Measurements from ENCODE around the gene ILDR2.

ILDR2 gene

GRCh38 chr1:166920561-166921475 is 54.5 kb downstream of the ILDR2 start:
- no peak for DNase-seq

GRCh38 chr1:166918956-166919316 is 56.4 kb downstream of the ILDR2 start:
- no peak for DNase-seq

GRCh38 chr1:166918088-166918955 is 57.0 kb downstream of the ILDR2 start:
- no peak for DNase-seq

- no peak for DNase-seq
Observed at GRCh38 chr1:166915941-166916340, 59.4 kb downstream of the ILDR2 start.

- no peak for DNase-seq
Observed at GRCh38 chr1:166915042-166915441, 60.3 kb downstream of the ILDR2 start.

GRCh38 chr1:166914111-166914510 is 61.2 kb downstream of the ILDR2 start:
- no peak for DNase-seq

- DNase-seq, result no peak
Observed at GRCh38 chr1:166911624-166912023, 63.7 kb downstream of the ILDR2 start.

- no peak for DNase-seq
Observed at GRCh38 chr1:166910396-166910994, 64.8 kb downstream of the ILDR2 start.

- DNase-seq, result no peak
Observed at GRCh38 chr1:166908942-166909341, 66.4 kb downstream of the ILDR2 start.

- DNase-seq, result no peak
Observed at GRCh38 chr1:166907763-166908162, 67.6 kb downstream of the ILDR2 start.

- no peak for DNase-seq
Observed at GRCh38 chr1:166907051-166907450, 68.3 kb downstream of the ILDR2 start.

- DNase-seq, result no peak
Observed at GRCh38 chr1:166906647-166907046, 68.7 kb downstream of the ILDR2 start.

GRCh38 chr1:166905900-166906299 is 69.4 kb downstream of the ILDR2 start:
- DNase-seq, result no peak

GRCh38 chr1:166905136-166905535 is 70.2 kb downstream of the ILDR2 start:
- no peak for DNase-seq

- DNase-seq, result no peak
Observed at GRCh38 chr1:166903232-166903631, 72.1 kb downstream of the ILDR2 start.

GRCh38 chr1:166902279-166902678 is 73.1 kb downstream of the ILDR2 start:
- DNase-seq, result no peak

- DNase-seq, result no peak
Observed at GRCh38 chr1:166900987-166901386, 74.4 kb downstream of the ILDR2 start.

- DNase-seq, result no peak
Observed at GRCh38 chr1:166899769-166900168, 75.6 kb downstream of the ILDR2 start.

- no peak for DNase-seq
Observed at GRCh38 chr1:166895766-166896165, 79.6 kb downstream of the ILDR2 start.

GRCh38 chr1:166889776-166890175 is 85.6 kb downstream of the ILDR2 start:
- no peak for DNase-seq

GRCh38 chr1:166888373-166889111 is 86.8 kb downstream of the ILDR2 start:
- no peak for DNase-seq

- no peak for DNase-seq
Observed at GRCh38 chr1:166884971-166885370, 90.4 kb downstream of the ILDR2 start.

All from GOT3 (cell line).